ENCODE data around the gene OSBPL8.
"Not testable (repeated sequence)": the region's sequence is repeated elsewhere in the genome, so short reads cannot be mapped to it uniquely, and the experiment has no call there.

The OSBPL8 gene

DNA sequence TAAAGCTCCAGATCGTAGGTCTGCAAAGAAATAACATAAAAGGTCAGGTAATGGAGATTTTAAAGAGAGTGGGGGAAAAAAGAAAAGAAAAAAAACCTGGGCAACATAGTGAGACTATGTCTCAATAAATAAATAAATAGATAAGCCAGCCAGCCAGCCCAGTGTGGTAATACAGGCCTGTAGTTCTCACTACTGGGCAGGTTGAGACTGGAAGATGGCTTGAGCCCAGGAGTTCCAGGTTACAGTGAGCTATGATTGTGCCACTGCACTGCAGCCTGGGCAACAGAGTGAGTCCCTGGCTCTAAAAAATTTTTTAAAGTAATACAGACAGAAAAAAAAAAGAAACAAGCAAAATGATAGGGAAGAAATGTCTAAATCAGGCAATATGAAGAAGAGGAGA, 168.1 kb downstream of the OSBPL8 start:
- Mint-ChIP-seq H3K36me3 (ENCODE audit: low read depth) (peaks cover 45% of the 10 kb centered on the region), H3K9me3 (no peaks in the 10 kb centered on the region), H3K27me3 (ENCODE audit: low read depth) (no peaks in the 10 kb centered on the region), H3K4me3 (no peak overlapping the region), H3K27ac (peak overlapping the region; percentile 29), H3K4me1 (ENCODE audit: low read depth) (peaks cover 9% of the 10 kb centered on the region)
- no peak for DNase-seq (ENCODE audit: low spot score)

DNA sequence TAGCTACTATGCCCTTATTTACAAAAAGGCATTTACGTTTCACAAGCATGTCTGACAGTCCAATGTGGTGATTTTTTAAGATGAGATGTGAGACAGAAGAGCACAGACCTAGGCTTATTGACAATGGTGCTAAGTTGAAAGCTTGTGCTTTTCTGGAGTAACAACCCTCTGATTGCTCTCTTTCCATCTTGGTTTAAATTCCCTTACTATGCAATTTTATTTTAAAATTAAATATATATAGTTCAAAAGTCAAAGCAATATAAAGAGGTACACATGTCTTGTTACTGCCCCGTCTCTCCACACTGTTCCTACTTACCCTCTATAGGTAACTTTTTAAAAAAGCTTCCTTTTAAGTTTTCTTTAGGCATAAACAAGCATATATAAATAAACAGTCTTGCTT, 172.0 kb downstream of the OSBPL8 start:
- Mint-ChIP-seq H3K9me3 (no peaks in the 10 kb centered on the region), H3K4me3 (no peak overlapping the region), H3K27ac (no peak overlapping the region), H3K27me3 (ENCODE audit: low read depth) (no peaks in the 10 kb centered on the region), H3K36me3 (ENCODE audit: low read depth) (peaks cover 56% of the 10 kb centered on the region), H3K4me1 (ENCODE audit: low read depth) (peaks cover 9% of the 10 kb centered on the region)
- no peak for DNase-seq (ENCODE audit: low spot score)

DNA sequence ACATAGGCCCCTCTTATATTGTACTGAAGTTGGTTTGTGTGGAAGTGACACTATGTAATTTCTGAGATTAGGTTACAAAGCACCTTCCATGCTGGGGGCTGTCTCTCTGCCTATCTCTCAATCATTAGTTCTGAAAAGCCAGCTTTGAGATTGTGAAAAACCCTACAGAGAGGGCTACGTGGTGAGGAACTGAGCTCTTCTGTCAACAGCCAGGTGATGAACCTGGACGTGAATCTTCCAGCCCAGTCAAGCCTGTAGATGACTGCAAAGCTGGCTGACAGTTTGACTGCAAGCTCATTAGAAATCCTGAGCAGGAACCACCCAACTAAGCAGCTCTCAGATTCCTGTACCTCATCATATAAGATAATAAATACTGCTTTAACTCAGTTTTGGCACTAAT, 175.0 kb downstream of the OSBPL8 start:
- H3K36me3 Mint-ChIP-seq (ENCODE audit: low read depth) = peaks cover 44% of the 10 kb centered on the region
- H3K4me3 Mint-ChIP-seq = no peak overlapping the region
- H3K27me3 Mint-ChIP-seq (ENCODE audit: low read depth) = no peaks in the 10 kb centered on the region
- no peak overlapping the region for H3K27ac Mint-ChIP-seq
- H3K4me1 Mint-ChIP-seq (ENCODE audit: low read depth) = no peaks in the 10 kb centered on the region
- H3K9me3 Mint-ChIP-seq = no peaks in the 10 kb centered on the region
- DNase-seq (ENCODE audit: low spot score) = no peak

DNA sequence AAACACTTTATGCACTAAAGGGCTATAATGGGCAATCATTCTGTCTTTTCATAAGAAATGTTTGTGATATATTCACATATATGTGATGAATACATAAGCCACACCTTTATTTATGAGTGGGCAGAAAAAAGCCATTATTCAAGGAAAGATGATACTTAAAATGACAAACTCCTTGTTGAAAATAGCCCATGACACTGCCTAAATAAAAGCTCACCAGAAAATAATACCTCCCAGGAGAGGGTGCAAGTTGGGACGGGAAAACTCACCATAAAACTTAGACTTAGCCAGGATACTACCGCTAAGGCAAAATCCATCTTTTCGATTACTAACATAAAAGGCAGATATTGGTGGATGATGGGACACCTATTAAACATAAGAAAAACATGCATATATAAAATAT, 175.6 kb downstream of the OSBPL8 start:
- Mint-ChIP-seq H3K9me3 (no peaks in the 10 kb centered on the region), H3K27me3 (ENCODE audit: low read depth) (no peaks in the 10 kb centered on the region), H3K27ac (no peak overlapping the region), H3K36me3 (ENCODE audit: low read depth) (peaks cover 40% of the 10 kb centered on the region), H3K4me3 (no peak overlapping the region), H3K4me1 (ENCODE audit: low read depth) (no peaks in the 10 kb centered on the region)
- no peak for DNase-seq (ENCODE audit: low spot score)

DNA sequence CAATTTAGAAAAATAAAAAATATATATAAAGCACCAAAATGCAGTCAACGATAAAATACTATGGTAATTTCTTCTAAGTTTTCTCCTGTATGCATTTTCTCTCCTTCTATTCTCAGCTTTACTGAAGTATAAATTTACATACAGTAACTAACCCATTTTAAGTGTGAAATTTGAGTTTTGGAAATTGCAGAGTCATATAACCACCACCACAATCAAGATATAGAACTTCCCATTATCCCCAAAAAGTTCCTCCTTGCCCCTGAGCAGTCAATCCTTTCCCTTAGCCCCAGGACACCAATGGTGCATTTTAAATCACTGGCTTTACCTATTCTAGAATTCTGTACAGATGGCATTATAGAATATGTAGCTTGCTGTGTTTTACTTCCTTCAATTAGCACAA, 180.3 kb downstream of the OSBPL8 start:
- no peak for DNase-seq (ENCODE audit: low spot score)
- Mint-ChIP-seq H3K27me3 (ENCODE audit: low read depth) (no peaks in the 10 kb centered on the region), H3K36me3 (ENCODE audit: low read depth) (peaks cover 50% of the 10 kb centered on the region), H3K27ac (no peak overlapping the region), H3K4me3 (no peak overlapping the region), H3K9me3 (peaks cover 2% of the 10 kb centered on the region), H3K4me1 (ENCODE audit: low read depth) (peaks cover 8% of the 10 kb centered on the region)

DNA sequence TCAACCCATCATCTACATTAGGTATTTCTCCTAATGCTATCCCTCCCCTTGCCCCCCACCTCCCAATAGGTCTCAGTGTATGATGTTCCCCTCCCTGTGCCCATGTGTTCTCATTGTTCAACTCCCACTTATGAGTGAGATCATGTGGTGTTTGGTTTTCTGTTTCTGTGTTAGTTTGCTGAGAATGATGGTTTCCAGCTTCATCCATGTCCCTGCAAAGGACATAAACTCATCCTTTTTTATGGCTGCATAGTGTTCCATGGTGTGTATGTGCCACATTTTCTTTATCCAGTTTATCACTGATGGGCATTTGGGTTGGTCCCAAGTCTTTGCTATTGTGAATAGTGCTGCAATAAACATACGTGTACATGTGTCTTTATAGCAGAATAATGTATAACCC, 182.7 kb downstream of the OSBPL8 start:
- not testable (repeated sequence) for DNase-seq (ENCODE audit: low spot score); H3K27me3 Mint-ChIP-seq (ENCODE audit: low read depth); H3K4me3 Mint-ChIP-seq; H3K4me1 Mint-ChIP-seq (ENCODE audit: low read depth); H3K27ac Mint-ChIP-seq; H3K9me3 Mint-ChIP-seq
- H3K36me3 Mint-ChIP-seq (ENCODE audit: low read depth) = peaks cover 50% of the 10 kb centered on the region

DNA sequence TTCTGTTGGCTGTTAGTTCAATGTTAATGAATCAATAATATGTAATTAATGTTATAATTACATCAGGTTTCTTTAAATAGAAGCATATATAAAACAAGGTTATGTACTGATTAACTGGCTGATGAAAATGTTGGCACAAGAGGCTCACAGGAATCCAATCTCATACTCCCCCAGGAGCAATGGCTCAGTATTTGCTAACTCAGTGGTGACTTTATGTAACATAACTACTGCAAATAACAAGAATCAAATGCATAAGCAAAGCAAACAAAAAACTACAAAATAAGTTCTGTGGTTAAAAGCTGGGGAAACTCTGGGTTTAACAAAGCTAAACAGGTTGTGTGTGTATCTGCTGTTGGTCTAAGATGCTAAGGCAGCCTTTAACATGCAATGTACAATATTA, 183.6 kb downstream of the OSBPL8 start:
- no peak for DNase-seq (ENCODE audit: low spot score)
- Mint-ChIP-seq H3K9me3 (peaks cover 2% of the 10 kb centered on the region), H3K27ac (no peak overlapping the region), H3K27me3 (ENCODE audit: low read depth) (no peaks in the 10 kb centered on the region), H3K4me3 (no peak overlapping the region), H3K36me3 (ENCODE audit: low read depth) (peaks cover 52% of the 10 kb centered on the region), H3K4me1 (ENCODE audit: low read depth) (peaks cover 9% of the 10 kb centered on the region)

DNA sequence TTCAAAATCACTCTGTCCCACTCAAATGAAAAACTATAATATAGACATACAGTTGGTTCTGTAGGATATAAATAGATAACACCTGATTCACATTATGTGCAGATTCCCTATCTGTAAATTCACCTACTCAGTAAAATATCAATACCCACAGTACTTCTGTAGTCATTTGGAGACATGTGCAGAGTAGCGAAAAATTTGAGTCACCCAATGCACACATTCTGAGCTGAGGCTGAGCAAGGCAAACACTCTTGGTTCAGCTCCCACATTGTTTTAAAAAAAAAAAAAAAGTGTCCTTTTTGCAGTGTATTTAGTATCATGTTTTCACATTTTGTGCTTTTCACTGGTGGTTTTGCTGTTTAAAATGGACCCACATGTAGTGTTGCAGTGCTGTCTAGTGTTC, 184.1 kb downstream of the OSBPL8 start:
- Mint-ChIP-seq H3K4me3 (no peak overlapping the region), H3K4me1 (ENCODE audit: low read depth) (peaks cover 9% of the 10 kb centered on the region), H3K27ac (no peak overlapping the region), H3K36me3 (ENCODE audit: low read depth) (peaks cover 55% of the 10 kb centered on the region), H3K27me3 (ENCODE audit: low read depth) (no peaks in the 10 kb centered on the region), H3K9me3 (peaks cover 2% of the 10 kb centered on the region)
- no peak for DNase-seq (ENCODE audit: low spot score)

DNA sequence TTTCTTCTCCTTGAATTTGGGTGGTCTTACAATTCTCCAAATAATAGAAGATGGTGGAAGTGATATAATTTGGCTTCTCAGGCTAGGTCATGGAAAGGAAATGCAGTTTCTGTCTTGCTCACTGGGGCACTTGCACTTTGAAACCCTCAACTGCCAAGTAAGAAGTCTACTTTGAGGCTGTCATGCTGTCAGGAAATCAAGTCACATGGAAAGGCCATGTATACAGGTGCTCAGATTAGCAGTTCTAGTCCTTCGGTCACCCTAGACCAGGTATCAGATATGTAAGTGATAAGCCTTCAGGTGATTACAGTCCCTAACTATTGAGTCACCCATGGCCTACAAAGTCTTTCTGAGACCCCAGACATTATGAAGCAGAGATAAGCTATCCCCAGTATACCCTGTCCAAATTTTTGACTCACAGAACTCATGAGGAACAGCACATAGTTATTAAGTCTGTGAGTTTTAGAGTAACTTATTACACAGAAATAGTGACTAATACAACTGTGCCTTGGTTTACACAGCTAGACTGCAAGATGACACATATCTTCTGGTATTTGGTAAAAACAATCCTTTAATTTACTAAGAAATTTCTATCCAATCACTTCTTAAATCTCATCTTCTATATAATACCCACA, 185.1 kb downstream of the OSBPL8 start:
- H3K36me3 Mint-ChIP-seq (ENCODE audit: low read depth) = peaks cover 63% of the 10 kb centered on the region
- peaks cover 4% of the 10 kb centered on the region for H3K9me3 Mint-ChIP-seq
- H3K4me1 Mint-ChIP-seq (ENCODE audit: low read depth) = peaks cover 9% of the 10 kb centered on the region
- H3K27me3 Mint-ChIP-seq (ENCODE audit: low read depth) = no peaks in the 10 kb centered on the region
- no peak overlapping the region for H3K4me3 Mint-ChIP-seq
- H3K27ac Mint-ChIP-seq = no peak overlapping the region
- no peak for DNase-seq (ENCODE audit: low spot score)

DNA sequence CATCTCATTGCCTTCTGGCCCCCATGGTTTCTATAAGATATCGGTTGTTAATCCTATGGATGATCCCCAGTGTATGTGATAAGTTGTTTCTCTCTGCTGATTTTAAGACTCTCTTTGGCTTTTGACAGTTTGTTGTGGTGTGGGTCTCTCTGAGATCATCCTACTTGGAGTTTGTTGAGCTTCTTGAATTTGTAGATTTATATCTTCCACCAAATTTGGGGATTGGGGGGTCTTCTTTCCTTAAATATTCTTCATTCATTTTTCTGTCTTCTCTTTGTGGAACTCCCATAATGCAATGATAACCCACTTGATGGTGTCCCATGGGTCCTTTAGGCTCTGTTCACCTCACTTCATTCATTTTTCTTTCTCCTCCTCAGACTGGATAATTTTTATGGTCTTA, 191.3 kb downstream of the OSBPL8 start:
- Mint-ChIP-seq H3K27ac (no peak overlapping the region), H3K36me3 (ENCODE audit: low read depth) (peaks cover 75% of the 10 kb centered on the region), H3K4me3 (no peak overlapping the region), H3K27me3 (ENCODE audit: low read depth) (no peaks in the 10 kb centered on the region), H3K9me3 (peaks cover 33% of the 10 kb centered on the region), H3K4me1 (ENCODE audit: low read depth) (peaks cover 1% of the 10 kb centered on the region)
- no peak for DNase-seq (ENCODE audit: low spot score)

DNA sequence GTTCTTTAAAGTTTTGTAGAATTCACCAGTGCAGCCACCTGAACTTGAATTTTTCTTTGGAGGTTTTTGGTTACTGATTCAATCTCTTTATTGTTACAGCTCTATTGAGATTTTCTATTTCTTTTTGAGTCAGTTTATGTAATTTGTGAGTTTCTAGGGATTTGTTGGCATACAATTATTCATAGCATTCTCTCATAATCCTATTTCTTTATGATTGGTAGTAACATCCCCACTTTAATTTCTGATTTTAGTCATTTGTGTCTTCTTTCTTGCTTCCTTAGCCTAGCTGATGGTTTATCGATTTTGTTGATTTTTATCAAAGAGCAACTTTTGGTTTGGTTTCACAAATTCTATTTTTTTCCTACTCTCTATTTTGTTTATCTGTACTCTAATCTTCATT, 193.4 kb downstream of the OSBPL8 start:
- H3K27ac Mint-ChIP-seq = no peak overlapping the region
- peaks cover 33% of the 10 kb centered on the region for H3K9me3 Mint-ChIP-seq
- H3K4me3 Mint-ChIP-seq = no peak overlapping the region
- no peaks in the 10 kb centered on the region for H3K27me3 Mint-ChIP-seq (ENCODE audit: low read depth)
- peaks cover 74% of the 10 kb centered on the region for H3K36me3 Mint-ChIP-seq (ENCODE audit: low read depth)
- no peak for DNase-seq (ENCODE audit: low spot score)
- H3K4me1 Mint-ChIP-seq (ENCODE audit: low read depth) = peaks cover 1% of the 10 kb centered on the region

DNA sequence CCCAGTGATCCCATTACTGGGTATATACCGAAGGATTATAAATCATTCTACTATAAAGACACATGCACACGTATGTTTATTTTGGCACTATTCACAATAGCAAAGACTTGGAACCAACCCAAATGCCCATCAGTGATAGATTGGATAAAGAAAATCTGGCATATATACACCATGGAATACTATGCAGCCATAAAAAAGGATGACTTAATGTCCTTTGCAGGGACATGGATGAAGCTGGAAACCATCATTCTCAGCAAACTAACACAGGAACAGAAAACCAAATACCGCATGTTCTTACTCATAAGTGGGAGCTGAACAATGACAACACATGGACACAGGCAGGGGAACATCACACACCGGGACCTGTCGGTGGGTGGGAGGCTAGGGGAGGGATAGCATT, 195.4 kb downstream of the OSBPL8 start:
- Mint-ChIP-seq H3K9me3 (peaks cover 29% of the 10 kb centered on the region), H3K36me3 (ENCODE audit: low read depth) (peaks cover 65% of the 10 kb centered on the region)
- H3K27me3 Mint-ChIP-seq (ENCODE audit: low read depth); H3K27ac Mint-ChIP-seq; H3K4me1 Mint-ChIP-seq (ENCODE audit: low read depth); DNase-seq (ENCODE audit: low spot score); H3K4me3 Mint-ChIP-seq: not testable (repeated sequence)

DNA sequence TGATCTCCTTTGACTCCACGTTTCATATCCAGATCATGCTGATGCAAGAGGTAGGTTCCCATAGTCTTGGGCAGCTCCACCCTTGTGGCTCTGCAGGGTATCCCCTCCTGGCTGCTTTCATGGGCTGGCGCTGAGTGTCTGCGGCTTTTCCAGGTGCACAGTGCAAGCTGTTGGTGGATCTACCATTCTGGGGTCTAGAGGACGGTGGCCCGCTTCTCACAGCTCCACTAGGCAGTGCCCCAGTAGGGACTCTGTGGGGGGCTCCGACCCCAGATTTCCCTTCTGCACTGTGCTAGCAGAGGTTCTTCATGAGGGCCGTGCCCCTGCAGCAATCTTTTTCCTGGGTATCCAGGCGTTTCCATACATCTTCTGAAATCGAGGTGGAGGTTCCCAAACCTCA, 199.3 kb downstream of the OSBPL8 start:
- H3K9me3 Mint-ChIP-seq = peaks cover 4% of the 10 kb centered on the region
- no peak overlapping the region for H3K4me3 Mint-ChIP-seq
- no peaks in the 10 kb centered on the region for H3K4me1 Mint-ChIP-seq (ENCODE audit: low read depth)
- peaks cover 55% of the 10 kb centered on the region for H3K36me3 Mint-ChIP-seq (ENCODE audit: low read depth)
- no peak for DNase-seq (ENCODE audit: low spot score)
- H3K27ac Mint-ChIP-seq = no peak overlapping the region
- no peaks in the 10 kb centered on the region for H3K27me3 Mint-ChIP-seq (ENCODE audit: low read depth)

DNA sequence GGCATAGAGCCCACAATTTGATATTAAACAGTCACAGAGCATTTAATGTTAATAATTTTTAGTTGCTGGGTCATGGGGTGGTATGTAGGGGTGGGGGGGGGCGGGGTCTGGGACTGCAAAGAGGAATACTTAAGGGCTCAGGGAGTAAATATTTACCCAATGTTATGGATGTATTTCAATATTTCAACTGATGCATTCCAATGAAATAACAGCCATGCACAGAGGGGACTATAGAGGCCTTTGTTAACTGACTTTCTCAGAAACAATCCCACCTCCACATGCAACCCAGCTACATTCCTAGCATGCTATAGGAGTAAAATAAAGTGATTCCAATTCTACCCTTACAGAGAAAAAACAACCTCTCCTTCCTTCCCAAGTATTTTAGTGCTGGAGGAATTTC, 203.5 kb downstream of the OSBPL8 start:
- Mint-ChIP-seq H3K36me3 (ENCODE audit: low read depth) (peaks cover 33% of the 10 kb centered on the region), H3K27ac (no peak overlapping the region), H3K9me3 (no peaks in the 10 kb centered on the region), H3K4me1 (ENCODE audit: low read depth) (no peaks in the 10 kb centered on the region), H3K4me3 (no peak overlapping the region), H3K27me3 (ENCODE audit: low read depth) (no peaks in the 10 kb centered on the region)
- no peak for DNase-seq (ENCODE audit: low spot score)

Data from T-helper 2 cell treated with Interferon-gamma antibody and Interleukin-4, amounts not matched to agents 5 μg/mL and 100 μg/mL, for 36 hours (primary cell).